HCT116 (cell line): Measurements from ENCODE around the gene FAM20C. TPM values are rescaled to one million over a fixed set of nuclear protein-coding genes. Genes with fewer than 3 reads are reported as not detected.

ENCODE experiments used
- ATAC-seq: fragments of 200-7000 bp; cut with Tn5 transposase; 2 replicates; pipeline ENCODE4 v1.9.1; 2020; ENCODE audit warnings: mild to moderate bottlenecking, moderate library complexity
- BruUV-seq: library from RNA; stranded (reverse); fragments of 400-500 nt; replicated peaks from 2 replicates; lab custom pipeline; 2021; lab: Mats Ljungman, UMichigan
- CTCF ChIA-PET: fragments of 300-600 bp; sonication (Branson Sonifier 250); formaldehyde crosslinking; loops from one replicate; lab custom pipeline; 2021; ENCODE audit warnings: antibody characterized with exemption; lab: Charles Lee
- POLR2A ChIA-PET: fragments of 300-600, 350-600 bp; sonication (Branson Sonifier 250); formaldehyde crosslinking; loops from one replicate; lab custom pipeline; 2021; ENCODE audit warnings: antibody characterized with exemption; lab: Charles Lee
- RAD21 ChIA-PET, 2 experiments: fragments of 300-600 bp; sonication (Branson Sonifier 250); formaldehyde crosslinking; loops; one replicate each; lab custom pipeline; 2023; ENCODE audit warnings: low total read pairs in 2 of 2; ENCODE audit not compliant: uncharacterized antibody in 2 of 2, unreplicated experiment in 2 of 2, low non-redundant PET in 1 of 2; lab: Charles Lee
- DNase-seq: peaks from one replicate; pipeline ENCODE4 v3.0.0-alpha.2; 2010; ENCODE audit warnings: low read depth, low spot score
- H2AFZ ChIP-seq: fragments of 200-600 bp; shearing (Covaris generic), sonication (generic); 2 replicates; pipeline ENCODE4 v1.6.1; 2017; ENCODE audit warnings: low read depth, mixed run types, mixed read lengths, antibody characterized with exemption, low read length; ENCODE audit not compliant: poor library complexity, severe bottlenecking
- H3K27ac ChIP-seq: 2 replicates; pipeline ENCODE4 v1.5.1; 2012; ENCODE audit warnings: low read depth, low read length
- H3K27me3 ChIP-seq: fragments of 200-600 bp; sonication (generic); 2 replicates; pipeline ENCODE4 v1.6.1; 2016; ENCODE audit warnings: mixed run types, low read length, mixed read lengths; ENCODE audit not compliant: insufficient read depth
- H3K36me3 ChIP-seq, 2 experiments: fragments of 200-500 bp in 1 of 2; fragments of 200-600 bp in 1 of 2; sonication (Bioruptor generic) in 1 of 2; sonication (generic) in 1 of 2; 2 replicates each; pipeline versions ENCODE4 v1.5.1 to v1.6.1; 2014 to 2016; ENCODE audit warnings: low read length in 2 of 2, inconsistent platforms in 1 of 2, mixed read lengths in 1 of 2, mixed run types in 1 of 2; ENCODE audit not compliant: insufficient read depth in 2 of 2, control insufficient read depth in 1 of 2
- H3K4me1 ChIP-seq, 2 experiments: fragments of 200-600 bp in 1 of 2; sonication (generic) in 1 of 2; 2 replicates each; pipeline versions ENCODE4 v1.5.1 to v1.6.1; 2012 to 2017; ENCODE audit warnings: low read length in 2 of 2, inconsistent platforms in 1 of 2, mild to moderate bottlenecking in 1 of 2, mixed read lengths in 1 of 2, mixed run types in 1 of 2, moderate library complexity in 1 of 2; ENCODE audit not compliant: insufficient read depth in 2 of 2, control insufficient read depth in 1 of 2
- H3K4me2 ChIP-seq: fragments of 200-600 bp; sonication (generic); 2 replicates; pipeline ENCODE4 v1.6.1; 2017; ENCODE audit warnings: mixed run types, low read length, mixed read lengths
- H3K4me3 ChIP-seq, 2 experiments: fragments of 200-600 bp in 1 of 2; sonication (generic) in 1 of 2; replicated peaks in 1 of 2; 2 replicates each; pipeline ENCODE4 v1.5.1; 2011 to 2016; ENCODE audit warnings: low read length in 2 of 2, control low read depth in 1 of 2, low read depth in 1 of 2, mild to moderate bottlenecking in 1 of 2, mixed read lengths in 1 of 2, mixed run types in 1 of 2
- H3K79me2 ChIP-seq: fragments of 200-600 bp; sonication (generic); 2 replicates; pipeline ENCODE4 v1.6.1; 2017; ENCODE audit warnings: mild to moderate bottlenecking, mixed run types, low read length, moderate library complexity, mixed read lengths; ENCODE audit not compliant: insufficient read depth
- H3K9ac ChIP-seq: fragments of 200-600 bp; sonication (generic); 2 replicates; pipeline ENCODE4 v1.6.1; 2016; ENCODE audit warnings: low read length, mixed read lengths
- H3K9me2 ChIP-seq: fragments of 200-600 bp; sonication (generic), shearing (Covaris generic); 2 replicates; pipeline ENCODE4 v1.6.1; 2017; ENCODE audit warnings: mixed run types, mild to moderate bottlenecking, moderate library complexity; ENCODE audit not compliant: insufficient read depth
- H3K9me3 ChIP-seq, 2 experiments: fragments of 200-500 bp in 1 of 2; fragments of 200-600 bp in 1 of 2; sonication (Bioruptor generic) in 1 of 2; sonication (generic) in 1 of 2; 2 replicates each; pipeline ENCODE4 v1.6.1; 2014 to 2017; ENCODE audit warnings: low read length in 2 of 2, mixed read lengths in 2 of 2, inconsistent platforms in 1 of 2, low read depth in 1 of 2, mild to moderate bottlenecking in 1 of 2, mixed run types in 1 of 2, moderate library complexity in 1 of 2; ENCODE audit not compliant: control insufficient read depth in 1 of 2, insufficient read depth in 1 of 2
- H4K20me1 ChIP-seq: fragments of 200-600 bp; sonication (generic), shearing (Covaris generic); 2 replicates; pipeline ENCODE4 v1.6.1; 2017; ENCODE audit warnings: mixed run types, mild to moderate bottlenecking, moderate library complexity; ENCODE audit not compliant: insufficient read depth
- ATF3 ChIP-seq: IDR thresholded peaks from 2 replicates; pipeline ENCODE4 v1.6.1; 2012
- CBX3 ChIP-seq: IDR thresholded peaks from 2 replicates; pipeline ENCODE4 v1.6.1; 2012; ENCODE audit warnings: low read depth
- CEBPB ChIP-seq: IDR thresholded peaks from 2 replicates; pipeline ENCODE4 v1.6.1; 2012; ENCODE audit warnings: low read depth
- CTCF ChIP-seq, 3 experiments: fragments of 200-600 bp in 1 of 3; sonication (generic) in 1 of 3; IDR thresholded peaks in 2 of 3; conservative IDR thresholded peaks in 1 of 3; 2 replicates each; pipeline ENCODE4 v1.5.1; 2012 to 2017; ENCODE audit warnings: low read depth in 2 of 3, low read length in 2 of 3, antibody characterized with exemption in 1 of 3, borderline replicate concordance in 1 of 3, control low read depth in 1 of 3, mild to moderate bottlenecking in 1 of 3, mixed read lengths in 1 of 3, mixed run types in 1 of 3, moderate library complexity in 1 of 3; ENCODE audit not compliant: insufficient read depth in 1 of 3
- EGR1 ChIP-seq: IDR thresholded peaks from 2 replicates; pipeline ENCODE4 v1.6.1; 2012; ENCODE audit warnings: low read depth
- JUND ChIP-seq: IDR thresholded peaks from 2 replicates; pipeline ENCODE4 v1.6.1; 2012
- POLR2AphosphoS5 ChIP-seq: IDR thresholded peaks from 2 replicates; pipeline ENCODE4 v1.6.1; 2011; ENCODE audit warnings: mild to moderate bottlenecking, low read depth, low read length, moderate library complexity
- RAD21 ChIP-seq: IDR thresholded peaks from 2 replicates; pipeline ENCODE4 v1.6.1; 2012; ENCODE audit warnings: low read depth, mild to moderate bottlenecking
- SIN3A ChIP-seq: IDR thresholded peaks from 2 replicates; pipeline ENCODE4 v1.6.1; 2012; ENCODE audit warnings: low read depth
- TCF7L2 ChIP-seq: IDR thresholded peaks from 2 replicates; pipeline ENCODE4 v1.7.0; 2011; ENCODE audit warnings: borderline replicate concordance, inconsistent platforms; ENCODE audit not compliant: insufficient read depth, insufficient read length; ENCODE audit errors: extremely low read depth
- YY1 ChIP-seq: IDR thresholded peaks from 2 replicates; pipeline ENCODE4 v1.6.1; 2011; ENCODE audit warnings: low read length, low read depth, moderate library complexity, mild to moderate bottlenecking; ENCODE audit not compliant: insufficient replicate concordance; ENCODE audit errors: extremely low read depth
- ZBTB33 ChIP-seq: IDR thresholded peaks from 2 replicates; pipeline ENCODE4 v1.6.1; 2011; ENCODE audit warnings: mild to moderate bottlenecking, low read length, moderate library complexity; ENCODE audit not compliant: insufficient replicate concordance; ENCODE audit errors: extremely low read depth
- ZFX ChIP-seq: fragments of 450-650 bp; IDR thresholded peaks from 2 replicates; pipeline ENCODE4 v1.6.1; 2017
- ZNF274 ChIP-seq: fragments of 200-500 bp; sonication (Bioruptor generic); IDR thresholded peaks from 2 replicates; pipeline ENCODE4 v1.6.1; 2014; ENCODE audit warnings: mild to moderate bottlenecking, low read depth, low read length, inconsistent platforms
- intact Hi-C: fragments of 100-400 bp; cut with micrococcal nuclease; formaldehyde crosslinking; loops from 2 replicates; pipeline ENCODE4 v1.10.0; 2022
- total RNA-seq: library from RNA; stranded (reverse); gene quantifications from one replicate; pipeline ENCODE4 v1.2.1, GENCODE V29; 2021; ENCODE audit not compliant: unreplicated experiment

Gene FAM20C
- total RNA-seq, 1 experiment from 2014 or later = 27.1 TPM

GRCh38 chr7:167090-167855 lies 25.1 kb upstream of the FAM20C start:
- Histone ChIP-seq H4K20me1 (no peaks in the 10 kb centered on the region), H3K4me2 (no peak overlapping the region), H3K36me3 (no peaks in the 10 kb centered on the region), H3K4me1 (no peaks in the 10 kb centered on the region), H3K9me3 (no peaks in the 10 kb centered on the region), H3K27me3 (0 out of 2 replicates have a peak, but pooled peaks cover 7% of the 10 kb centered on the region), H3K9ac (no peak overlapping the region), H2AFZ (no peak overlapping the region), H3K27ac (no peak overlapping the region), H3K4me3 (no peak overlapping the region), H3K79me2 (no peaks in the 10 kb centered on the region), H3K9me2 (no peaks in the 10 kb centered on the region)
- no TSS peak for BruUV-seq
- RAD21 ChIA-PET = no interaction called here
- TF ChIP-seq RAD21 (no peak), ATF3 (no peak), YY1 (no peak), EGR1 (no peak), CBX3 (no peak), CEBPB (no peak)
- DNase-seq = no peak
- ATAC-seq = no peak
- POLR2A ChIA-PET = no interaction called here
- intact Hi-C loops = no loop called here
- CTCF ChIA-PET = no interaction called here

- H3K9me2 ChIP-seq = no peaks in the 10 kb centered on the region
- RAD21 ChIA-PET = no interaction called here
- POLR2A ChIA-PET = no interaction called here
- H3K4me3 ChIP-seq = no peak overlapping the region
- intact Hi-C loops = no loop called here
- no peaks in the 10 kb centered on the region for H3K36me3 ChIP-seq
- H4K20me1 ChIP-seq = no peaks in the 10 kb centered on the region
- H3K9me3 ChIP-seq = no peaks in the 10 kb centered on the region
- no peaks in the 10 kb centered on the region for H3K4me1 ChIP-seq
- no peak for ATAC-seq
- no peak overlapping the region for H3K4me2 ChIP-seq
- no peak overlapping the region for H2AFZ ChIP-seq
- BruUV-seq = no TSS peak
- no peak overlapping the region for H3K9ac ChIP-seq
- DNase-seq = no peak
- H3K27ac ChIP-seq = no peak overlapping the region
- H3K79me2 ChIP-seq = no peaks in the 10 kb centered on the region
- CTCF ChIA-PET = no interaction called here
- 0 out of 2 replicates have a peak, but pooled peaks cover 7% of the 10 kb centered on the region for H3K27me3 ChIP-seq
- TF ChIP-seq YY1 = no peak
- TF ChIP-seq TCF7L2 = no peak
- no peak for TF ChIP-seq ZBTB33
- TF ChIP-seq RAD21 = no peak
- TF ChIP-seq CTCF (IDR thresholded peaks at IDR 0.05 in 2 of 3, conservative IDR thresholded peaks at IDR 0.05 in 1 of 3; ENCODE audit: borderline replicate concordance in 1 of 3, insufficient read depth in 1 of 3, low read depth in 2 of 3, low read length in 2 of 3) = no peak
- TF ChIP-seq ZFX = no peak
- no peak for TF ChIP-seq ZNF274
- no peak for TF ChIP-seq JUND
- TF ChIP-seq SIN3A = no peak
- no peak for TF ChIP-seq POLR2AphosphoS5
Measured at GRCh38 chr7:167976-168791, 24.2 kb upstream of the FAM20C start.
